Activated CD4-positive, alpha-beta T cell treated with anti-CD3 and anti-CD28 coated beads, Interleukin-2, amount 10 ng/mL, durations not matched to agents 7 days and 5 days (primary cell): ENCODE results near the gene ZNF217. TPM values are rescaled to one million over a fixed set of nuclear protein-coding genes. Genes with fewer than 3 reads are reported as not detected.
"Not testable (repeated sequence)": the region's sequence is repeated elsewhere in the genome, so short reads cannot be mapped to it uniquely, and the experiment has no call there.

Experiments used
- CTCF ChIA-PET: fragments of 350-600 bp; sonication (Branson Sonifier 250); formaldehyde crosslinking; loops from one replicate; lab custom pipeline; 2021; ENCODE audit warnings: antibody characterized with exemption; lab: Charles Lee
- POLR2A ChIA-PET: fragments of 350-600 bp; sonication (Branson Sonifier 250); formaldehyde crosslinking; loops from one replicate; lab custom pipeline; 2021; ENCODE audit warnings: antibody characterized with exemption; lab: Charles Lee
- DNase-seq: peaks from one replicate; pipeline ENCODE4 v3.0.0-alpha.2; 2020
- H3K27ac Mint-ChIP-seq: one replicate; pipeline ENCODE4 v1.8.0; 2021; ENCODE audit warnings: mild to moderate bottlenecking, moderate library complexity, mixed read lengths
- H3K27me3 Mint-ChIP-seq: one replicate; pipeline ENCODE4 v1.8.0; 2021; ENCODE audit warnings: mixed read lengths
- H3K36me3 Mint-ChIP-seq: one replicate; pipeline ENCODE4 v1.8.0; 2021; ENCODE audit warnings: low read depth, mixed read lengths
- H3K4me1 Mint-ChIP-seq: one replicate; pipeline ENCODE4 v1.8.0; 2021; ENCODE audit warnings: mixed read lengths
- H3K4me3 Mint-ChIP-seq: one replicate; pipeline ENCODE4 v1.8.0; 2021; ENCODE audit warnings: mild to moderate bottlenecking, moderate library complexity, mixed read lengths
- H3K9me3 Mint-ChIP-seq: one replicate; pipeline ENCODE4 v1.8.0; 2021; ENCODE audit warnings: mixed read lengths
- total RNA-seq, 2 experiments: library from RNA; stranded (reverse); gene quantifications; one replicate each; pipeline ENCODE4 v1.2.3, GENCODE V29; 2021

ZNF217 gene
- total RNA-seq, 2 experiments from 2014 or later, result 97.5 to 99.7 TPM

GRCh38 chr20:53628758-53629157, 35.1 kb upstream of the ZNF217 start:
- H3K36me3 Mint-ChIP-seq, DNase-seq, H3K4me3 Mint-ChIP-seq, POLR2A ChIA-PET, CTCF ChIA-PET, H3K9me3 Mint-ChIP-seq, H3K27me3 Mint-ChIP-seq: not testable (repeated sequence)
- Mint-ChIP-seq H3K4me1 (peaks cover 21% of the 10 kb centered on the region), H3K27ac (peak overlapping the region; percentile 19)

- ChIA-PET CTCF (no interaction called here), POLR2A (no interaction called here)
- no peak for DNase-seq
- Mint-ChIP-seq H3K27me3 (no peaks in the 10 kb centered on the region), H3K4me3 (no peak overlapping the region), H3K36me3 (no peaks in the 10 kb centered on the region), H3K4me1 (peaks cover 28% of the 10 kb centered on the region), H3K27ac (no peak overlapping the region), H3K9me3 (no peaks in the 10 kb centered on the region)
Measured at GRCh38 chr20:53628076-53628475, 34.4 kb upstream of the ZNF217 start.

- ChIA-PET CTCF (interaction anchor here (1.2 kb wide), 1 partner anchor 52 kb away, joined by 3 read pairs; no protein-coding TSS in a partner anchor), POLR2A (interaction anchor here (0.6 kb wide), 1 partner anchor 408 kb away, joined by 4 read pairs; no protein-coding TSS in a partner anchor)
- not testable (repeated sequence) for H3K27ac Mint-ChIP-seq, H3K27me3 Mint-ChIP-seq, H3K36me3 Mint-ChIP-seq, H3K9me3 Mint-ChIP-seq, DNase-seq, H3K4me3 Mint-ChIP-seq
- peaks cover 39% of the 10 kb centered on the region for H3K4me1 Mint-ChIP-seq
Measured at GRCh38 chr20:53627001-53627400, 33.4 kb upstream of the ZNF217 start.

DNA sequence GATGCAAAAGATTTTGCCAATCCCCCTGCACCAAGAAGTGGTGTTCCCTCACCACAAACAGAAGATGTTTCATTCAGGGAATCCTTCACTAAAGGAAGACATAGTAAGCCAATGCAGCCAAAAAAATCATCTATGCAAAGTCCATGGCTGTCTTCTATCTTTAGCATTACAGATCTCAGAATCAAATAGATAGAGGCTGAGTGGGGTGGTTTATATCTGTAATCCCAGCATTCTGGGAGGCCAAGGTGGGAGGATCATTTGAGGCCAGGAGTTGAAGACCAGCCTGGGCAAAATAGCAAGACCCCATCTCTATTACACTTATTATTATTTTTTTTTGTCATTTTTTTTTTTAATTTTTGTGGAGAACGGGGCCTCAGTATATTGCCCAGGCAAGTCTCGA, 32.9 kb upstream of the ZNF217 start:
- Mint-ChIP-seq H3K9me3 (no peaks in the 10 kb centered on the region), H3K4me1 (peaks cover 43% of the 10 kb centered on the region), H3K36me3 (no peaks in the 10 kb centered on the region), H3K4me3 (no peak overlapping the region), H3K27me3 (no peaks in the 10 kb centered on the region), H3K27ac (no peak overlapping the region)
- POLR2A ChIA-PET, result interaction anchor here (0.7 kb wide), 1 partner anchor 110 kb away, joined by 3 read pairs; no protein-coding TSS in a partner anchor
- no peak for DNase-seq
- CTCF ChIA-PET, result interaction anchor here (1.2 kb wide), 1 partner anchor 53 kb away, joined by 3 read pairs; no protein-coding TSS in a partner anchor

DNA sequence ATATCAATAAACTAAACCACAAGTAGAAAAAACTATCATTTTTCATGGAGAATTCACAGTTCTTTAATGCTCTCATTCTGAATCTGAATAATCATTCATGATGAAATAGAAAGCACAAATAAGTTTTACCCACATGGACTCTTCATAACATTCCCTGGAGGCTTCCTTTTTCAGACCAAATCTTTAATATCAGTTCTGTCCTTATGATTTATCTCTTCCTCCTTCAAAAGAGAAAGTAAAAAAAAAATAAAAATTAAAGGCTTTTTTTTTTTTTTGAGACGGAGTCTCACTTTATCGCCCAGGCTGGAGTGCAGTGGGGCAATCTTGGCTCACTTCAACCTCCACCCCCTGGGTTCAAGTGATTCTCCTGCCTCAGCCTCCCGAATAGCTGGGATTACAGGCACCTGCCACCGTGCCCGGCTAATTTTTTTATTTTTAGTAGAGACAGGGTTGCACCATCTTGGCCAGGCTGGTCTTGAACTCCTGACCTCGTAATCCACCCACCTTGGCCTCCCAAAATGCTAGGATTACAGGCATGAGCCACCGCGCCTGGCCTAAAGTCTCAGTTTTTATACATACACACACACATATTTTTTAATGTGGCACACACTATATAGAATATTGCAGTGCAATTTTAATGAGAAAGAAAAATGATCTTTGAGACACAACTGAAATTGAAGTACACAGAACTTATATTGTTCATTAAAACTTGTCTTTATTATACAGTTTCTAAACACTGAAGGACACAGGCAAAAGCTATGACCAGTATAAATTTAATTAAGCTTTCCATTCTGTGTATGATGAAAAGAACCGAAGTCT, 31.9 kb upstream of the ZNF217 start:
- no peaks in the 10 kb centered on the region for H3K36me3 Mint-ChIP-seq
- ChIA-PET POLR2A (no interaction called here), CTCF (no interaction called here)
- H3K27ac Mint-ChIP-seq, result no peak overlapping the region
- H3K4me1 Mint-ChIP-seq, result peaks cover 52% of the 10 kb centered on the region
- no peaks in the 10 kb centered on the region for H3K27me3 Mint-ChIP-seq
- H3K9me3 Mint-ChIP-seq, result no peaks in the 10 kb centered on the region
- H3K4me3 Mint-ChIP-seq, result no peak overlapping the region
- DNase-seq, result no peak

DNA sequence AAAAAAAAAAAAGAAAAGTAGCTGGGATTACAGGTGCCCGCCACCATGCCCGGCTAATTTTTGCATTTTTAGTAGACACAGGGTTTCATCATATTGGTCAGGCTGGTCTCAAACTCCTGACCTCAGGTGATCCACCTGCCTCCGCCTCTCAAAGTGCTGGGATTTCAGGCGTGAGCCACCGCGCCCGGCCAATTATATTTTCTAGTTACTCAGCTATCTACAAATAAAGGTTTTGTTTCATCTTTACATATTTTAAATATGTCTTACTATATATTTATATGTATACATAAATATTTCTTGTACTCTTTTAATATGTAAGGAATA, 31.2 kb upstream of the ZNF217 start:
- H3K27ac Mint-ChIP-seq, H3K27me3 Mint-ChIP-seq, H3K9me3 Mint-ChIP-seq, H3K4me3 Mint-ChIP-seq, H3K36me3 Mint-ChIP-seq, POLR2A ChIA-PET, DNase-seq: not testable (repeated sequence)
- CTCF ChIA-PET, result interaction anchor here (1.0 to 2.4 kb wide), 2 partner anchors 10 to 18 kb away, joined by 3 to 8 read pairs; no protein-coding TSS in a partner anchor
- H3K4me1 Mint-ChIP-seq, result peaks cover 52% of the 10 kb centered on the region

DNA sequence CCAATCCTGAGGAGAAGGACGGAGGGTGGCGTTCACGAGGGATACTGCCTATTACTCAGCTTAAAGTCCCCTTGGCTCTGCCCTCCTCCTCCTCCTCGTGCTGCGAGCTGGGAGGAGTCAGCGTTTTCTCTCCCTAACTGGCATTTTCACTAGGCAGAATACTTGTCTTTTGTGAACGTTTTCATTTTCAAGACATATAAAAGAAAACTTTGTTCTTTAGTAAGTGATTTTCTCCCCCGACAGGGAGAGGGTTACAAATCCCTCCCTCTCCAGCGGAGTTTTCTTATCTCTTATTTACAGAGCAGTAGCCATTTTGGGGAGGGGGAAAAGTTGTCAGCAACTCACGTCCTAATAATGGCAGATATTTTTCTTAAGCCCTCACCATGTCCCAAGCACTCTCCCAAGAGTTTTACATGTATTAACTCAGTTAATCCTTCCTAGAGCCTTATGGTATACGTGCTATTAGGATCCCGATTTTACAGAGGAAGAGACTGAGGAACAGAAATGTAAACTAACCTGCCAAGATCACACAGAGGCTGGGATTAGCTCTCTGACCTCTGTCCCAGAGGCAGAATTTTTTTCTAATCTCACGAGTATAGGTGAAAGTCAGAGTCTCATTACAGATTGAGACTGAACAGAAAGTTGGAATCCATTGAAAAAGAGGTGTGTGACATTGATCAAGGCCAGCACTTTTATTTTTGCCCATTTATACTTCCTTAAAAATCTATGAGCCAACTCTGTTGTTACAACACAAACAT, 30.0 kb upstream of the ZNF217 start:
- Mint-ChIP-seq H3K9me3 (no peaks in the 10 kb centered on the region), H3K4me1 (peaks cover 49% of the 10 kb centered on the region), H3K36me3 (no peaks in the 10 kb centered on the region), H3K4me3 (peak overlapping the region; percentile 66), H3K27ac (peak overlapping the region; percentile 98), H3K27me3 (no peaks in the 10 kb centered on the region)
- CTCF ChIA-PET, result interaction anchor here (0.6 to 3.2 kb wide), 7 partner anchors 9 to 246 kb away, joined by 3 to 15 read pairs (median 3); no protein-coding TSS in a partner anchor
- POLR2A ChIA-PET, result interaction anchor here (0.7 kb wide), 1 partner anchor 56 kb away, joined by 3 read pairs; no protein-coding TSS in a partner anchor
- peak; percentile 43 for DNase-seq

DNA sequence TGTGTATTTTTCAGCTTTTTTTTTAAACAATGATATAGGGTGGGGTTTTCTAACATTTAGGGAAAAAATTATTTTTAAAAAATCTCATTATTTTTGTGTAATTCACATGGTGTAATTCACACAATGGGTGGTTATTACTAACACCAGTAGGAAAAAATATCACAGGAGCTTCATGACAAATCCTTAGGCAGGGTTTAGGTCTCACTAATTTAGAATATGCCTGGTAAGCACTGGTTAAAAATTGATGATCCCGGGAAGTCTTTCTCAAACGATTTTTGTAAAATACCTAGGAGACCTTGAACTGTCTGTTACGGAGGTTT, 29.5 kb upstream of the ZNF217 start:
- Mint-ChIP-seq H3K9me3 (no peaks in the 10 kb centered on the region), H3K27ac (peak overlapping the region; percentile 98), H3K36me3 (no peaks in the 10 kb centered on the region), H3K27me3 (no peaks in the 10 kb centered on the region), H3K4me1 (peaks cover 48% of the 10 kb centered on the region), H3K4me3 (peak overlapping the region; percentile 66)
- DNase-seq, result no peak
- ChIA-PET CTCF (interaction anchor here (0.6 to 3.2 kb wide), 10 partner anchors 9 to 293 kb away, joined by 3 to 15 read pairs (median 4); no protein-coding TSS in a partner anchor), POLR2A (no interaction called here)

DNA sequence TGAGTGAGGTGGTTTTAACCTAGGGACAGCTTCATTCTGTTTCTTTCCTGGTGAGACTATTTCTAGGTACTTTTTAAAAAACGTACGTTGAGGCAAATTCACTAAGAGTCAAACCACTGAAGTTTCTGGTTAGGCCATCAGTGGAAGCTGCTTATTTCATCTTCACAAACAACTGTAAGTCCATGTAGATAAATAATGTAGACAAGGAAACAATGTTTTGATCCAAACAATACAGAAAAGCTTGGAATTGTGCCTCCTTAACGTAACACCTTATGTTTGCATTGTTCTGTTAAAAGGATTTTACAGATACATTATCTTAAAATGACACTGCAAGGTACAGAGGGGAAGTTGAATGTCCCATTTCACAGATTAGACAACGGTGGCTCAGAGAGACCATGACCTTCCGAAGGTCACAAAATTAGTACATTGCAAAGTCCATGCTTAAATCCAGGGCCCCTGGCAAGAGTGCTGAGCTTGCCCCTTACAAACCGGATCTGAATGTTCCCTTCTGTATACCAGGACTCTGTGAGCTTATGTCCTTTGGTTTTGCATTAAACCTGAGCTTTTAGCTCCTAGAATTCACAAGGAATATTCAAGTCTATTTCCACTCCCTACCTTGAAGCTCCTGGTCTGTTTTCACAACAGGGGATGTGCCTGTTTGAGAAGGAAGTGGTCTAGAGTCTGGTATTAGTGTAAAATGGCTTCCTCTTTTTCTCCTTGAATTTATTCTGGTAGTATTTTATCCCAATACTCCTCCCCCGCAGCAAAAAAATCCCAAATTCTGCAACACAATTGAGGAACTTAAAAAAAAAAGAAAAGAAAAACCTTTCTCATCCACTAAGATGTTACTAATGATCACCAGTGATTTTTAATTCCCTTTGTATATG, 28.9 kb upstream of the ZNF217 start:
- CTCF ChIA-PET, result interaction anchor here (0.6 to 3.2 kb wide), 12 partner anchors 10 to 294 kb away, joined by 3 to 15 read pairs (median 4); no protein-coding TSS in a partner anchor
- H3K27ac Mint-ChIP-seq, result peak overlapping the region; percentile 98
- POLR2A ChIA-PET, result interaction anchor here (1.2 kb wide), 1 partner anchor 277 kb away, joined by 3 read pairs; no protein-coding TSS in a partner anchor
- peak overlapping the region; percentile 66 for H3K4me3 Mint-ChIP-seq
- H3K4me1 Mint-ChIP-seq, result peaks cover 46% of the 10 kb centered on the region
- no peaks in the 10 kb centered on the region for H3K27me3 Mint-ChIP-seq
- H3K36me3 Mint-ChIP-seq, result no peaks in the 10 kb centered on the region
- DNase-seq, result no peak
- H3K9me3 Mint-ChIP-seq, result no peaks in the 10 kb centered on the region

DNA sequence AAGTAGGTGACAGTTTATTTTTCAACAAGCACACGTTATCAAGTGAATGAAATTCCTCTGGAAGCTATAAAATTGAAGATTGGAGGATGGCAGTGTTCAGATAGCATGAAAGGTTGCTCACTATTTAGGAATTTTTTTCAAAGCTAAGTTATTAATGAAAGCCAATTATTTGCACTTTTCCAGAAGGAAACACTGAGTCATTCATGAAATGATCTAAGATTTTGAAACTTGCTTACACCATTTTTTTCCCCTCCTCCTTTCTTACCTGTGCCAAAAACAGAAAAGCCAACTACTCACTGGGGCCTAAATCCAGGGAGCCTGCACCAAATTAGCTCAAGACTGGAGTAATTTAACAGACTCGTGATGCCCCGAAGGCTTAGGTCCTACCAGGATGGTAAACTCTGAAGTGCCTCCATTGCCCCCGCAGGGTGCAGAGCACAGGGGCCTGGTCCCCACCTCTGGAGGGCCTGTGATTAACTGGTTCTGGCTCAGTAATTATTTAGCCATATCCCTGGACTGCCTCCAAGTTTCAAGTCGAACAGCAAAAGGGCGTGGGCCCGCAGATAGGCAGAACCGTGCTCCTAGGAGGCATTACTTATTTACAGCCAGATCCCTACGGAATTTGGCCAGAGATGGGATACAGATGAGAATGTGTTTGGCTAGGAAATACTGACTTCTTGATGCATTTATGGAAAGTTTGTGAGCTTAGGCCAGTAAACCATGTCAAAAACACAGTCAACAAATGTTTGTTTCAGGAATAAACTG, 28.0 kb upstream of the ZNF217 start:
- peak overlapping the region; percentile 98 for H3K27ac Mint-ChIP-seq
- ChIA-PET POLR2A (interaction anchor here (0.7 to 1.2 kb wide), 2 partner anchors 240 to 278 kb away, joined by 3 read pairs; no protein-coding TSS in a partner anchor), CTCF (interaction anchor here (0.8 to 3.2 kb wide), 7 partner anchors 10 to 244 kb away, joined by 3 to 15 read pairs (median 4); no protein-coding TSS in a partner anchor)
- no peak for DNase-seq
- no peaks in the 10 kb centered on the region for H3K27me3 Mint-ChIP-seq
- H3K36me3 Mint-ChIP-seq, result no peaks in the 10 kb centered on the region
- H3K9me3 Mint-ChIP-seq, result no peaks in the 10 kb centered on the region
- peak overlapping the region; percentile 52 for H3K4me3 Mint-ChIP-seq
- H3K4me1 Mint-ChIP-seq, result peaks cover 46% of the 10 kb centered on the region

GRCh38 chr20:53618490-53619000, 24.9 kb upstream of the ZNF217 start:
- peaks cover 37% of the 10 kb centered on the region for H3K4me1 Mint-ChIP-seq
- H3K27me3 Mint-ChIP-seq, H3K36me3 Mint-ChIP-seq, H3K27ac Mint-ChIP-seq, H3K9me3 Mint-ChIP-seq, POLR2A ChIA-PET, DNase-seq, H3K4me3 Mint-ChIP-seq: not testable (repeated sequence)
- CTCF ChIA-PET, result interaction anchor here (1.4 to 1.6 kb wide), 2 partner anchors 21 to 39 kb away, joined by 3 read pairs; no protein-coding TSS in a partner anchor
